DOHH2 (cell line): Measurements from ENCODE around the gene MYT1.

Experiments
- H3F3A ChIP-seq: fragments of 200-600 bp; sonication (generic), shearing (Covaris generic); 2 replicates; pipeline ENCODE4 v1.6.0; 2016; ENCODE audit warnings: antibody characterized with exemption, mild to moderate bottlenecking; ENCODE audit not compliant: control insufficient read depth, insufficient read depth
- H3K27ac ChIP-seq: fragments of 200-600 bp; sonication (generic); 2 replicates; pipeline ENCODE4 v1.5.1; 2014; ENCODE audit warnings: low read depth, mild to moderate bottlenecking, low read length, moderate library complexity
- H3K27me3 ChIP-seq: fragments of 200-600 bp; sonication (generic); 2 replicates; pipeline ENCODE4 v1.6.1; 2014; ENCODE audit warnings: mild to moderate bottlenecking, low read length, mixed read lengths; ENCODE audit not compliant: control insufficient read depth
- H3K36me3 ChIP-seq: fragments of 200-600 bp; sonication (generic); 2 replicates; pipeline ENCODE4 v1.6.1; 2014; ENCODE audit warnings: mild to moderate bottlenecking, low read length, moderate library complexity, mixed read lengths; ENCODE audit not compliant: control insufficient read depth
- H3K4me1 ChIP-seq: fragments of 200-600 bp; sonication (generic); 2 replicates; pipeline ENCODE4 v1.6.1; 2014; ENCODE audit warnings: mild to moderate bottlenecking, low read length, mixed read lengths; ENCODE audit not compliant: control insufficient read depth
- H3K4me2 ChIP-seq: fragments of 200-600 bp; sonication (generic); 2 replicates; pipeline ENCODE4 v1.6.0; 2014; ENCODE audit warnings: mild to moderate bottlenecking, low read length, moderate library complexity
- H3K4me3 ChIP-seq: fragments of 200-600 bp; sonication (generic); 2 replicates; pipeline ENCODE4 v1.5.1; 2014; ENCODE audit warnings: mild to moderate bottlenecking, low read length, mixed read lengths
- H3K79me2 ChIP-seq: fragments of 200-600 bp; sonication (generic); 2 replicates; pipeline ENCODE4 v1.6.1; 2014; ENCODE audit warnings: mild to moderate bottlenecking, low read length, mixed read lengths; ENCODE audit not compliant: control insufficient read depth
- H3K9me2 ChIP-seq: fragments of 200-600 bp; sonication (generic); replicated peaks from 2 replicates; pipeline ENCODE4 v1.6.1; 2014; ENCODE audit warnings: mild to moderate bottlenecking, low read length, mixed read lengths; ENCODE audit not compliant: control insufficient read depth
- H3K9me3 ChIP-seq: fragments of 200-600 bp; sonication (generic); 2 replicates; pipeline ENCODE4 v1.6.1; 2014; ENCODE audit warnings: antibody characterized with exemption, low read length, mixed read lengths; ENCODE audit not compliant: control insufficient read depth, insufficient read depth
- H4K20me1 ChIP-seq: fragments of 200-600 bp; sonication (generic); 2 replicates; pipeline ENCODE4 v1.6.0; 2014; ENCODE audit warnings: low read depth, mild to moderate bottlenecking, antibody characterized with exemption, low read length, moderate library complexity; ENCODE audit not compliant: control insufficient read depth, insufficient read depth
- EZH2phosphoT487 ChIP-seq: fragments of 200-600 bp; sonication (generic); IDR thresholded peaks from 2 replicates; pipeline ENCODE4 v1.6.1; 2017; ENCODE audit warnings: borderline replicate concordance, mild to moderate bottlenecking, antibody characterized with exemption, low read length, moderate library complexity, mixed read lengths
- TF ChIP-seq, protein P1 (sequence below): fragments of 200-600 bp; sonication (generic); IDR thresholded peaks from one replicate; pipeline ENCODE4 v1.5.1; 2014; ENCODE audit warnings: antibody characterized with exemption, mild to moderate bottlenecking, low read depth, low read length; ENCODE audit not compliant: poor library complexity, severe bottlenecking

The MYT1 gene

GRCh38 chr20:64130271-64130670 is 34.0 kb upstream of the MYT1 start:
- TF ChIP-seq, protein P1, sequence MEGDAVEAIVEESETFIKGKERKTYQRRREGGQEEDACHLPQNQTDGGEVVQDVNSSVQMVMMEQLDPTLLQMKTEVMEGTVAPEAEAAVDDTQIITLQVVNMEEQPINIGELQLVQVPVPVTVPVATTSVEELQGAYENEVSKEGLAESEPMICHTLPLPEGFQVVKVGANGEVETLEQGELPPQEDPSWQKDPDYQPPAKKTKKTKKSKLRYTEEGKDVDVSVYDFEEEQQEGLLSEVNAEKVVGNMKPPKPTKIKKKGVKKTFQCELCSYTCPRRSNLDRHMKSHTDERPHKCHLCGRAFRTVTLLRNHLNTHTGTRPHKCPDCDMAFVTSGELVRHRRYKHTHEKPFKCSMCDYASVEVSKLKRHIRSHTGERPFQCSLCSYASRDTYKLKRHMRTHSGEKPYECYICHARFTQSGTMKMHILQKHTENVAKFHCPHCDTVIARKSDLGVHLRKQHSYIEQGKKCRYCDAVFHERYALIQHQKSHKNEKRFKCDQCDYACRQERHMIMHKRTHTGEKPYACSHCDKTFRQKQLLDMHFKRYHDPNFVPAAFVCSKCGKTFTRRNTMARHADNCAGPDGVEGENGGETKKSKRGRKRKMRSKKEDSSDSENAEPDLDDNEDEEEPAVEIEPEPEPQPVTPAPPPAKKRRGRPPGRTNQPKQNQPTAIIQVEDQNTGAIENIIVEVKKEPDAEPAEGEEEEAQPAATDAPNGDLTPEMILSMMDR = no peak
- no peak overlapping the region for H3K4me3 ChIP-seq
- H3K9me2 ChIP-seq = no peaks in the 10 kb centered on the region
- H3K79me2 ChIP-seq = no peaks in the 10 kb centered on the region
- 0 out of 2 replicates have a peak, but pooled peaks cover 2% of the 10 kb centered on the region for H3K27me3 ChIP-seq
- no peak overlapping the region for H3K4me2 ChIP-seq
- H4K20me1 ChIP-seq = no peaks in the 10 kb centered on the region
- H3K9me3 ChIP-seq = no peaks in the 10 kb centered on the region; the same call in 1 of the 2 replicates
- H3F3A ChIP-seq = peaks cover 7% of the 10 kb centered on the region
- no peaks in the 10 kb centered on the region for H3K4me1 ChIP-seq
- no peaks in the 10 kb centered on the region for H3K36me3 ChIP-seq
- no peak overlapping the region for H3K27ac ChIP-seq

DNA sequence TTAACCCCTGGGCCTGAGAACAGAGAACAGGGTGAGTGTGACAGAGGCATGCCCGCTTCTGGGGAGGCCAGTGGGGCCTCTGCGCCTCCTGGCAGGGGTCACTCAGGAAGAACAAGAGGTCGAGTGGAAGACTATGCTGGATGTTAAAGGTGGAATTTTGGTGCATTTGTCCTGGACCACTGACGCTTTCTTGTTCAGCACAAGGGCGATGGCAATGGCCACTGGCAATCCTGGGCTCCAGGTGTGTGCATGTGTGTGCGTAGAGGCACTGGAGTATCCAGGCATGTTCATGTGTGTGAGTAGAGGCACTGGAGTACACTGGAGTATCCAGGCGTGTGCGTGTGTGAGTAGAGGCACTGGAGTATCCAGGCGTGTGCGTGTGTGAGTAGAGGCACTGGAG is 33.4 kb upstream of the MYT1 start:
- H3K27me3 ChIP-seq = 0 out of 2 replicates have a peak, but pooled peaks cover 2% of the 10 kb centered on the region
- H3K4me1 ChIP-seq = no peaks in the 10 kb centered on the region
- no peak overlapping the region for H3K27ac ChIP-seq
- no peaks in the 10 kb centered on the region for H3K9me2 ChIP-seq
- H3K4me2 ChIP-seq = no peak overlapping the region
- H3F3A ChIP-seq = peaks cover 7% of the 10 kb centered on the region
- H4K20me1 ChIP-seq = no peaks in the 10 kb centered on the region
- H3K36me3 ChIP-seq = no peaks in the 10 kb centered on the region
- H3K79me2 ChIP-seq = no peaks in the 10 kb centered on the region
- no peak for TF ChIP-seq EZH2phosphoT487
- TF ChIP-seq, protein P1 = no peak
- H3K4me3 ChIP-seq = no peak overlapping the region
- no peaks in the 10 kb centered on the region; the same call in 1 of the 2 replicates for H3K9me3 ChIP-seq

DNA sequence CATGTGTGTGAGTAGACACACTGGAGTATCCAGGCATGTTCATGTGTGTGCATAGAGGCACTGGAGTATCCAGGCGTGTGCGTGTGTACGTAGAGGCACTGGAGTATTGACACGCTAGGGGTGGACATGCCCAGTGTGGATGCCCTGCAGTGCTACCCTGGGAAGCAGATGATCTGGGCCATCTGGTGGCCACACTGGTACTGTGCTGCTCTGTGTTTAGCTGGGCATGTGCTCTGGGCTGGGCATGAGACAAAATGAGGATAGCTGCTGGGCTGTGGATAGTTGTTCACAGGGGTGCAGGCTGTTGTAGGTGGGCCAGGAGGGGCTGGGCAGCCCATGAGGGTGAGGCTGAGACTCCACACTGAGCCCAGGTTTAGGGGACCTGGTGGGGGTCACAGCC is 32.8 kb upstream of the MYT1 start:
- TF ChIP-seq, protein P1 = no peak
- no peak for TF ChIP-seq EZH2phosphoT487
- no peak overlapping the region for H3K4me3 ChIP-seq

More for the DNA sequence above, 32.8 kb upstream of the MYT1 start:
- Histone ChIP-seq H3K36me3 (no peaks in the 10 kb centered on the region), H3K9me2 (no peaks in the 10 kb centered on the region), H3K4me1 (no peaks in the 10 kb centered on the region), H3F3A (peaks cover 7% of the 10 kb centered on the region), H3K27ac (no peak overlapping the region), H4K20me1 (no peaks in the 10 kb centered on the region), H3K79me2 (no peaks in the 10 kb centered on the region), H3K4me2 (no peak overlapping the region), H3K9me3 (no peaks in the 10 kb centered on the region; the same call in 1 of the 2 replicates), H3K27me3 (0 out of 2 replicates have a peak, but pooled peaks cover 2% of the 10 kb centered on the region)
